Large intestine (tissue), 3 donors: Measurements from ENCODE around the gene GOLIM4. TPM values are rescaled to one million over a fixed set of nuclear protein-coding genes. Genes with fewer than 3 reads are reported as not detected.

ENCODE experiments used
- DNase-seq, 2 donors: peaks; one replicate each; pipeline versions ENCODE4 v3.0.0 to v3.0.0-alpha.2; 2013
- H3K27ac ChIP-seq: one replicate; pipeline ENCODE4 v1.5.1; 2013; ENCODE audit warnings: low read length
- H3K27me3 ChIP-seq: 2 replicates; pipeline ENCODE4 v1.6.1; 2013; ENCODE audit warnings: low read length; ENCODE audit not compliant: control insufficient read depth, insufficient read depth
- H3K36me3 ChIP-seq: 2 replicates; pipeline ENCODE4 v1.6.1; 2013; ENCODE audit warnings: low read length; ENCODE audit not compliant: control insufficient read depth, insufficient read depth
- H3K4me1 ChIP-seq: one replicate; pipeline ENCODE4 v1.6.1; 2013; ENCODE audit warnings: low read length; ENCODE audit not compliant: control insufficient read depth, insufficient read depth
- H3K4me3 ChIP-seq: one replicate; pipeline ENCODE4 v1.5.1; 2013; ENCODE audit warnings: low read length
- H3K9me3 ChIP-seq: one replicate; pipeline ENCODE4 v1.6.1; 2013; ENCODE audit warnings: mild to moderate bottlenecking, low read depth, low read length, moderate library complexity; ENCODE audit not compliant: control insufficient read depth
- WGBS: methylation state at CpG from one replicate; pipeline ENCODE4 v1.1.5; 2013; ENCODE audit warnings: low lambda C conversion rate; ENCODE audit not compliant: insufficient coverage; 5-methylcytosine and 5-hydroxymethylcytosine counted together
- polyA plus RNA-seq: library from polyadenylated mRNA; unstranded; fragments of 120-200 nt; gene quantifications from one replicate; pipeline ENCODE4 v1.2.1, GENCODE V29; 2013

Gene GOLIM4
- polyA plus RNA-seq, 1 donor: 94.8 TPM

- no peaks in the 10 kb centered on the region for H3K9me3 ChIP-seq
- H3K4me3 ChIP-seq: no peak overlapping the region
- WGBS: no CpG with 5 or more reads among the region's 3 CpGs
- DNase-seq: no peak
- H3K4me1 ChIP-seq: peaks cover 15% of the 10 kb centered on the region
- H3K27me3 ChIP-seq: no peaks in the 10 kb centered on the region
- no peaks in the 10 kb centered on the region for H3K36me3 ChIP-seq
- no peak overlapping the region for H3K27ac ChIP-seq
These were observed 123.2 kb downstream of the GOLIM4 start for GRCh38 chr3:167972502-167972901.

- no peak overlapping the region for H3K4me3 ChIP-seq
- H3K4me1 ChIP-seq: no peaks in the 10 kb centered on the region
- H3K36me3 ChIP-seq: no peaks in the 10 kb centered on the region
- H3K9me3 ChIP-seq: no peaks in the 10 kb centered on the region
- DNase-seq: no peak
- no peaks in the 10 kb centered on the region for H3K27me3 ChIP-seq
- no peak overlapping the region for H3K27ac ChIP-seq
- WGBS: 100% methylated on average over 1 of the region's 1 CpG
These were observed 126.2 kb downstream of the GOLIM4 start for GRCh38 chr3:167969548-167969947.

DNA sequence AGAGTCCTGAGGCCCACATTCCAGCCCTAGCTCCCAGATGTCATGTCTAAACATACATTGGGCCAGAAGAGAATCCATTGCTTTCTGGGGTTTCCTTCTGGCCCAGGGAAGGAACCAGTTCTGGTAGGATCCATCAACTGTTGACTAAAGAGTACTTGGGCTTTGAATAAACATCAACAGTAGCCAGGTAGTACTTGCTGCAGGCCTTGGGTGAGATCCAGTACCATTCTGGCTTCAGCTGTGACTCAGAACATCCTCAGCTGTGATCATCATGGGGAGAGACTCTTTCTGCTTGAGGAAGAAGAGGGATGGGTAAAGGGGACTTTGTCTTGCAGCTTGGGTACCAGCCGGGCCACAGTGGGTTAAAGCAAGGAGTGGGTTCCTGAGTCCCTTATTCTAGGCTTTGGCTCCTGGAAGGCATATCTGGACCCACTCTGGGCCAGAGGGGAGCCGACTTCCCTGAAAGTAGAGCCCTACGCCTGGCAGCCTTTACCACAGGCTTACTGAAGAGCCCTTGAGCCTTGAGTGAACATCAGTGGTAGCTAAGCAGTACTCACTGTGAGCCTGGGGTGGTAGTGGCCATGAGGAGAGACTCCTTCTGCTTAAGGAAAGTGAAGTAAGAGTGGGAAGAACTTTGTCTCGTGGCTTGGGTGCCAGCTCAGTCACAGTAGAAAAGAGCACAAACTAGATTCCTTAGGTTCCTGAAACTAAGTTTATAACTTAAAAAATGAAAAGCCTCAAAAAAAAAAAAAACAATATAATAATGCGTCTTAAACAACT is 128.3 kb downstream of the GOLIM4 start:
- no peak for DNase-seq
- no CpG with 5 or more reads among the region's 5 CpGs for WGBS
- Histone ChIP-seq H3K4me1 (no peaks in the 10 kb centered on the region), H3K27ac (no peak overlapping the region), H3K27me3 (no peaks in the 10 kb centered on the region), H3K4me3 (no peak overlapping the region), H3K36me3 (no peaks in the 10 kb centered on the region), H3K9me3 (no peaks in the 10 kb centered on the region)
